ENCODE results near the gene PUSL1. TPM values are rescaled to one million over a fixed set of nuclear protein-coding genes. Genes with fewer than 3 reads are reported as not detected.

The PUSL1 gene
- total and polyA plus RNA-seq, 2 of the 13 experiments (the other 11 are each of a cell fraction or from before 2014, with no cell fraction given): 8.3 to 22.2 TPM

- TF ChIP-seq ZNF407 (CRISPR knock-in tag; IDR thresholded peaks at IDR 0.05; ENCODE audit: not compliant biosample characterization): no peak
- no peak for TF ChIP-seq SRF (IDR thresholded peaks at IDR 0.05; ENCODE audit: low read depth, low read length)
- no peak for TF ChIP-seq TFDP2 (CRISPR knock-in tag; IDR thresholded peaks at IDR 0.05)
- TF ChIP-seq CHCHD3 (CRISPR knock-in tag; IDR thresholded peaks at IDR 0.05): no peak
- peak; percentile 80; the same call in 1 of the 2 replicates for TF ChIP-seq ZNF235 (CRISPR knock-in tag; IDR thresholded peaks at IDR 0.05; ENCODE audit: borderline replicate concordance)
- TF ChIP-seq SOX5 (CRISPR knock-in tag; IDR thresholded peaks at IDR 0.05; ENCODE audit: borderline replicate concordance): no peak
- TF ChIP-seq BRD4 (CRISPR knock-in tag; IDR thresholded peaks at IDR 0.05): no peak
- no peak for TF ChIP-seq ZNF83 (CRISPR knock-in tag; IDR thresholded peaks at IDR 0.05; ENCODE audit: borderline replicate concordance)
- TF ChIP-seq GRHL1 (CRISPR knock-in tag; conservative IDR thresholded peaks at IDR 0.05): no peak
- TF ChIP-seq NFYB (CRISPR knock-in tag; IDR thresholded peaks at IDR 0.05): no peak
- TF ChIP-seq SP5 (CRISPR knock-in tag; IDR thresholded peaks at IDR 0.05; ENCODE audit: borderline replicate concordance, low read depth): 0 out of 2 replicates have a peak, but pooled peaks have one; percentile 12
- TF ChIP-seq ZNF18 (CRISPR knock-in tag; IDR thresholded peaks at IDR 0.05; ENCODE audit: insufficient replicate concordance): no peak
- no peak for TF ChIP-seq THYN1 (CRISPR knock-in tag; IDR thresholded peaks at IDR 0.05; ENCODE audit: borderline replicate concordance, low read depth)
- TF ChIP-seq FOSL2 (CRISPR knock-in tag; IDR thresholded peaks at IDR 0.05): no peak
- peak; percentile 63; the same call in 1 of the 2 replicates for TF ChIP-seq FOXK1 (CRISPR knock-in tag; IDR thresholded peaks at IDR 0.05; ENCODE audit: borderline replicate concordance, low read depth)
- TF ChIP-seq SSRP1 (CRISPR knock-in tag; IDR thresholded peaks at IDR 0.05): no peak
- TF ChIP-seq ZFYVE20 (CRISPR knock-in tag; IDR thresholded peaks at IDR 0.05; ENCODE audit: borderline replicate concordance, low read depth): peak; percentile 55; the same call in 1 of the 2 replicates
- TF ChIP-seq HDAC6 (IDR thresholded peaks at IDR 0.05; ENCODE audit: low read depth, low read length): no peak
These were observed 26.4 kb downstream of the PUSL1 start (continued) for GRCh38 chr1:1334835-1335234.

All from HepG2 (cell line).